RCC 7860 (cell line): ENCODE measurements around the gene RBM44.
"Not testable (repeated sequence)": the region's sequence is repeated elsewhere in the genome, so short reads cannot be mapped to it uniquely, and the experiment has no call there.

Source experiments
- DNase-seq: peaks from one replicate; pipeline ENCODE4 v3.0.0-alpha.2; 2015; ENCODE audit warnings: low spot score
- FAIRE-seq: peaks from 2 replicates; lab custom pipeline; 2012; peaks lifted over from hg19 to GRCh38; lab: Jason Lieb, UNC

The RBM44 gene

GRCh38 chr2:237774811-237775553 lies 23.6 kb upstream of the RBM44 start:
- FAIRE-seq (no peak), DNase-seq (peak; percentile 43)

GRCh38 chr2:237779521-237779920 lies 19.1 kb upstream of the RBM44 start:
- no peak for FAIRE-seq
- DNase-seq, result no peak

GRCh38 chr2:237782181-237782580 lies 16.4 kb upstream of the RBM44 start:
- FAIRE-seq, result no peak

GRCh38 chr2:237783678-237784077 lies 14.9 kb upstream of the RBM44 start:
- not testable (repeated sequence) for DNase-seq, FAIRE-seq

More at GRCh38 chr2:237782181-237782580, 16.4 kb upstream of the RBM44 start:
- DNase-seq, result no peak

GRCh38 chr2:237786936-237787335 lies 11.6 kb upstream of the RBM44 start:
- no peak for FAIRE-seq

GRCh38 chr2:237790353-237790752 lies 8.2 kb upstream of the RBM44 start:
- DNase-seq (no peak), FAIRE-seq (no peak)

More at GRCh38 chr2:237786936-237787335, 11.6 kb upstream of the RBM44 start:
- DNase-seq, result no peak

- FAIRE-seq, result no peak
- no peak for DNase-seq
Observed at GRCh38 chr2:237791977-237792727, 6.4 kb upstream of the RBM44 start.

- no peak for FAIRE-seq
- DNase-seq, result no peak
Observed at GRCh38 chr2:237797253-237797652, 1.3 kb upstream of the RBM44 start.

GRCh38 chr2:237799060-237799428 lies 465 bp downstream of the RBM44 start:
- DNase-seq (no peak), FAIRE-seq (no peak)

GRCh38 chr2:237801466-237801865 lies 2.9 kb downstream of the RBM44 start:
- FAIRE-seq, result no peak

GRCh38 chr2:237806334-237806733 lies 7.8 kb downstream of the RBM44 start:
- no peak for FAIRE-seq
- no peak for DNase-seq

More at GRCh38 chr2:237801466-237801865, 2.9 kb downstream of the RBM44 start:
- DNase-seq, result no peak

- DNase-seq (no peak), FAIRE-seq (no peak)
Observed at GRCh38 chr2:237815637-237816036, 17.1 kb downstream of the RBM44 start.

- FAIRE-seq, result no peak
- no peak for DNase-seq
Observed at GRCh38 chr2:237816531-237816930, 18.0 kb downstream of the RBM44 start.

- FAIRE-seq, result no peak
- peak; percentile 33 for DNase-seq
Observed at GRCh38 chr2:237818066-237818473, 19.5 kb downstream of the RBM44 start.

GRCh38 chr2:237819231-237819630 lies 20.7 kb downstream of the RBM44 start:
- DNase-seq (no peak), FAIRE-seq (no peak)

- no peak for DNase-seq
- no peak for FAIRE-seq
Observed at GRCh38 chr2:237820421-237820820, 21.8 kb downstream of the RBM44 start.

GRCh38 chr2:237823544-237823943 lies 25.0 kb downstream of the RBM44 start:
- DNase-seq (no peak), FAIRE-seq (no peak)

- FAIRE-seq (no peak), DNase-seq (no peak)
Observed at GRCh38 chr2:237824085-237824484, 25.5 kb downstream of the RBM44 start.

GRCh38 chr2:237827421-237827987 lies 28.9 kb downstream of the RBM44 start:
- FAIRE-seq, result no peak
- DNase-seq, result no peak

GRCh38 chr2:237830522-237830921 lies 31.9 kb downstream of the RBM44 start:
- no peak for FAIRE-seq

GRCh38 chr2:237833546-237833945 lies 35.0 kb downstream of the RBM44 start:
- FAIRE-seq (no peak), DNase-seq (no peak)

More at GRCh38 chr2:237830522-237830921, 31.9 kb downstream of the RBM44 start:
- DNase-seq, result no peak

GRCh38 chr2:237835372-237835771 lies 36.8 kb downstream of the RBM44 start:
- no peak for FAIRE-seq
- DNase-seq, result no peak
